Mesenteric fat pad (tissue), 1 donor: ENCODE measurements around the gene TMED1. TPM values are rescaled to one million over a fixed set of nuclear protein-coding genes. Genes with fewer than 3 reads are reported as not detected.
"Not testable (repeated sequence)": the region's sequence is repeated elsewhere in the genome, so short reads cannot be mapped to it uniquely, and the experiment has no call there.

ENCODE experiments used
- DNase-seq: peaks from one replicate; pipeline ENCODE4 v3.0.0-alpha.2; 2020; ENCODE audit warnings: low spot score
- long read RNA-seq: library from polyadenylated mRNA; unstranded; transcript quantifications from one replicate; pipeline ENCODE4 v2.0.0, GENCODE V29; 2020
- total RNA-seq: library from RNA; stranded (reverse); fragmentation: NEBNext Ultra II Directional; extraction: Animal tissue kit (Norgen Biotek cat#: 25700); gene quantifications from one replicate; pipeline ENCODE4 v1.2.1, GENCODE V29; 2021
- donor health status: DM: yes; HTN: yes; CAD: no.

Gene TMED1
- total RNA-seq = 24.9 TPM
- long read RNA-seq, transcript TMED1-201 (4 exons, 1,340 nt) = major isoform, 97 of 110 reads
- long read RNA-seq, partial matches to known transcripts = 8 of 110 reads
- long read RNA-seq, other reads (novel, unspliced or antisense) = 4 of 110 reads

GRCh38 chr19:10835754-10836478 lies at the start of gene TMED1:
TMED1 (minus strand) TSS chr19:10836212; CDS start chr19:10836191, 21 bp downstream.
- peak; percentile 99 for DNase-seq

GRCh38 chr19:10885201-10886169 lies 49.5 kb upstream of the TMED1 start:
- no peak for DNase-seq

- DNase-seq = no peak
Observed at GRCh38 chr19:10884274-10884673, 48.3 kb upstream of the TMED1 start.

- no peak for DNase-seq
Observed at GRCh38 chr19:10882108-10882457, 46.1 kb upstream of the TMED1 start.

GRCh38 chr19:10881403-10882107 lies 45.5 kb upstream of the TMED1 start:
- DNase-seq = no peak

- no peak for DNase-seq
Observed at GRCh38 chr19:10878253-10878652, 42.2 kb upstream of the TMED1 start.

GRCh38 chr19:10877608-10878007 lies 41.6 kb upstream of the TMED1 start:
- not testable (repeated sequence) for DNase-seq

- DNase-seq = no peak
Observed at GRCh38 chr19:10876459-10877240, 40.6 kb upstream of the TMED1 start.

- DNase-seq = no peak
Observed at GRCh38 chr19:10874024-10874423, 38.0 kb upstream of the TMED1 start.

- DNase-seq = no peak
Observed at GRCh38 chr19:10872546-10873107, 36.6 kb upstream of the TMED1 start.

GRCh38 chr19:10871711-10872545 lies 35.9 kb upstream of the TMED1 start:
- no peak for DNase-seq

- peak; percentile 100 for DNase-seq
Observed at GRCh38 chr19:10870955-10871603, 35.1 kb upstream of the TMED1 start, which contains the start of gene CARM1. CARM1 (plus strand) TSS chr19:10871553; CDS start chr19:10871703, 150 bp downstream.

- DNase-seq = no peak
Observed at GRCh38 chr19:10870501-10870954, 34.5 kb upstream of the TMED1 start.

- not testable (repeated sequence) for DNase-seq
Observed at GRCh38 chr19:10869872-10870311, 33.9 kb upstream of the TMED1 start.

GRCh38 chr19:10868872-10869547 lies 33.0 kb upstream of the TMED1 start:
- DNase-seq = no peak

- no peak for DNase-seq
Observed at GRCh38 chr19:10866495-10866894, 30.5 kb upstream of the TMED1 start.

- DNase-seq = peak; percentile 93
Observed at GRCh38 chr19:10864538-10864899, 28.5 kb upstream of the TMED1 start.
